H1 (cell line): Measurements from ENCODE around the gene RERG.

Experiments used
- CTCF ChIP-seq, 3 experiments: IDR thresholded peaks; 1 replicate in 2 of 3; 2 replicates in 1 of 3; pipeline versions ENCODE4 v1.5.1 to v1.6.1; 2011; ENCODE audit warnings: low read length in 3 of 3, mild to moderate bottlenecking in 3 of 3, inconsistent platforms in 2 of 3, low read depth in 1 of 3, moderate library complexity in 1 of 3; ENCODE audit not compliant: insufficient read depth in 1 of 3; ENCODE audit errors: control extremely low read depth in 1 of 3
- EZH2 ChIP-seq: fragments of 200-600 bp; sonication (generic); IDR thresholded peaks from 2 replicates; pipeline ENCODE4 v1.7.1; 2012; ENCODE audit warnings: low read depth, mild to moderate bottlenecking, moderate library complexity, low read length, inconsistent platforms; ENCODE audit not compliant: severe bottlenecking
- GTF2F1 ChIP-seq: IDR thresholded peaks from 2 replicates; pipeline ENCODE4 v1.6.1; 2012; ENCODE audit warnings: low read depth, low read length, improper control_type of control experiment, borderline replicate concordance
- NRF1 ChIP-seq: IDR thresholded peaks from 2 replicates; pipeline ENCODE4 v1.6.1; 2011; ENCODE audit warnings: mild to moderate bottlenecking, low read depth, low read length, improper control_type of control experiment
- POLR2A ChIP-seq, 2 experiments: IDR thresholded peaks; 1 replicate in 1 of 2; 2 replicates in 1 of 2; pipeline ENCODE4 v1.6.1; 2011; ENCODE audit warnings: low read depth in 2 of 2, low read length in 2 of 2, mild to moderate bottlenecking in 2 of 2; ENCODE audit errors: control extremely low read depth in 1 of 2
- SP1 ChIP-seq: IDR thresholded peaks from 2 replicates; pipeline ENCODE4 v1.6.1; 2011; ENCODE audit warnings: low read depth, low read length

GRCh38 chr12:15256761-15257160, 35.5 kb upstream of the RERG start:
- no peak for TF ChIP-seq NRF1
- TF ChIP-seq SP1: no peak
- TF ChIP-seq GTF2F1: no peak
- no peak for TF ChIP-seq CTCF (IDR thresholded peaks at IDR 0.05; ENCODE audit: control extremely low read depth in 1 of 3, insufficient read depth in 1 of 3, low read depth in 1 of 3, low read length in 3 of 3)
- TF ChIP-seq POLR2A (IDR thresholded peaks at IDR 0.05; ENCODE audit: control extremely low read depth in 1 of 2, low read depth in 2 of 2, low read length in 2 of 2): no peak
- no peak for TF ChIP-seq EZH2
